NCI-H146 (cell line): Measurements from ENCODE around the gene THSD4.

Experiments used
- DNase-seq: peaks from one replicate; lab custom pipeline; 2025; lab: John Stamatoyannopoulos, UW

The THSD4 gene

GRCh38 chr15:71688509-71689094, 573.3 kb downstream of the THSD4 start:
- no peak for DNase-seq

- DNase-seq, result no peak
Measured at GRCh38 chr15:71691081-71691457, 575.8 kb downstream of the THSD4 start.

GRCh38 chr15:71691458-71692417, 576.5 kb downstream of the THSD4 start:
- DNase-seq, result no peak

- no peak for DNase-seq
Measured at GRCh38 chr15:71697236-71697635, 582.0 kb downstream of the THSD4 start.

- DNase-seq, result no peak
Measured at GRCh38 chr15:71698030-71698429, 582.8 kb downstream of the THSD4 start.

GRCh38 chr15:71698742-71699141, 583.5 kb downstream of the THSD4 start:
- no peak for DNase-seq

- no peak for DNase-seq
Measured at GRCh38 chr15:71699977-71700376, 584.7 kb downstream of the THSD4 start.

GRCh38 chr15:71701808-71702207, 586.5 kb downstream of the THSD4 start:
- no peak for DNase-seq

GRCh38 chr15:71702496-71702895, 587.2 kb downstream of the THSD4 start:
- no peak for DNase-seq

GRCh38 chr15:71705151-71705550, 589.9 kb downstream of the THSD4 start:
- no peak for DNase-seq

GRCh38 chr15:71706461-71707229, 591.4 kb downstream of the THSD4 start:
- DNase-seq, result no peak

- no peak for DNase-seq
Measured at GRCh38 chr15:71707230-71708050, 592.2 kb downstream of the THSD4 start.

GRCh38 chr15:71708051-71708429, 592.8 kb downstream of the THSD4 start:
- DNase-seq, result no peak

- DNase-seq, result no peak
Measured at GRCh38 chr15:71708741-71709140, 593.5 kb downstream of the THSD4 start.

GRCh38 chr15:71709808-71710418, 594.6 kb downstream of the THSD4 start:
- no peak for DNase-seq

GRCh38 chr15:71712182-71712581, 596.9 kb downstream of the THSD4 start:
- DNase-seq, result no peak

- no peak for DNase-seq
Measured at GRCh38 chr15:71713191-71713809, 598.0 kb downstream of the THSD4 start.

- DNase-seq, result no peak
Measured at GRCh38 chr15:71715914-71716313, 600.6 kb downstream of the THSD4 start.

GRCh38 chr15:71716990-71717389, 601.7 kb downstream of the THSD4 start:
- no peak for DNase-seq

- no peak for DNase-seq
Measured at GRCh38 chr15:71718116-71718910, 603.0 kb downstream of the THSD4 start.
